NOMO-1 (cell line): Measurements from ENCODE around the gene HARS1.
"Not testable (repeated sequence)": the region's sequence is repeated elsewhere in the genome, so short reads cannot be mapped to it uniquely, and the experiment has no call there.

Source experiments
- DNase-seq, 2 experiments: peaks; one replicate each; lab custom pipeline; 2025; ENCODE audit not compliant: unreplicated experiment in 2 of 2; lab: John Stamatoyannopoulos, UW

HARS1 gene

GRCh38 chr5:140690941-140691924, at the start of gene HARS1, which contains the start of gene HARS2:
TSS of gene HARS1 (minus strand) at chr5:140691370. CDS start at chr5:140691304, 66 bp downstream.
TSS of gene HARS2 (plus strand) at chr5:140691455. CDS start at chr5:140691649, 194 bp downstream.
- DNase-seq = peak; percentile 85 to 92

- no peak for DNase-seq
Observed at GRCh38 chr5:140737486-140737885, 46.3 kb upstream of the HARS1 start.

- peak in 1 of 2 experiments; percentile 3 for DNase-seq
Observed at GRCh38 chr5:140734354-140734753, 43.2 kb upstream of the HARS1 start.

GRCh38 chr5:140733098-140733497, 41.9 kb upstream of the HARS1 start:
- DNase-seq = no peak

GRCh38 chr5:140725799-140726471, 34.8 kb upstream of the HARS1 start:
- DNase-seq = peak; percentile 37 to 62

- DNase-seq = not testable (repeated sequence)
Observed at GRCh38 chr5:140721395-140721794, 30.2 kb upstream of the HARS1 start.

- peak; percentile 21 to 31 for DNase-seq
Observed at GRCh38 chr5:140720738-140721137, 29.6 kb upstream of the HARS1 start.

- DNase-seq = no peak
Observed at GRCh38 chr5:140718266-140718592, 27.1 kb upstream of the HARS1 start.

- not testable (repeated sequence) for DNase-seq
Observed at GRCh38 chr5:140716238-140716637, 25.1 kb upstream of the HARS1 start.

- DNase-seq = no peak
Observed at GRCh38 chr5:140713562-140714094, 22.5 kb upstream of the HARS1 start.

- no peak for DNase-seq
Observed at GRCh38 chr5:140711794-140712193, 20.6 kb upstream of the HARS1 start.

- DNase-seq = peak; percentile 79 to 87
Observed at GRCh38 chr5:140710899-140711552, 19.9 kb upstream of the HARS1 start.

GRCh38 chr5:140708787-140709186, 17.6 kb upstream of the HARS1 start:
- not testable (repeated sequence) for DNase-seq

GRCh38 chr5:140707812-140708211, 16.6 kb upstream of the HARS1 start:
- DNase-seq = no peak

GRCh38 chr5:140700177-140701144, 9.3 kb upstream of the HARS1 start, which contains the start of gene ZMAT2:
TSS of gene ZMAT2 (plus strand) at chr5:140700447. CDS start at chr5:140700461, 14 bp downstream.
- DNase-seq = peak; percentile 95 to 98

- no peak for DNase-seq
Observed at GRCh38 chr5:140696891-140697492, 5.8 kb upstream of the HARS1 start.

- DNase-seq = no peak
Observed at GRCh38 chr5:140694276-140694675, 3.1 kb upstream of the HARS1 start.

- no peak for DNase-seq
Observed at GRCh38 chr5:140690376-140690932, 716 bp downstream of the HARS1 start.

- no peak for DNase-seq
Observed at GRCh38 chr5:140678993-140679392, 12.2 kb downstream of the HARS1 start.
